Caco-2 (cell line): ENCODE measurements around the gene TLX3. TPM values are rescaled to one million over a fixed set of nuclear protein-coding genes. Genes with fewer than 3 reads are reported as not detected.

ENCODE experiments used
- BruUV-seq: library from RNA; stranded (reverse); fragments of 400-500 nt; replicated peaks from 2 replicates; lab custom pipeline; 2021; lab: Mats Ljungman, UMichigan
- CTCF ChIA-PET: fragments of 300-600 bp; sonication (Branson Sonifier 250); formaldehyde crosslinking; loops from one replicate; lab custom pipeline; 2022; ENCODE audit warnings: antibody characterized with exemption; lab: Charles Lee
- POLR2A ChIA-PET: fragments of 300-600 bp; sonication (Branson Sonifier 250); formaldehyde crosslinking; loops from one replicate; lab custom pipeline; 2022; ENCODE audit warnings: antibody characterized with exemption; lab: Charles Lee
- DNase-seq, 2 experiments: peaks; one replicate each; pipeline versions ENCODE4 v3.0.0 to v3.0.0-alpha.2; 2020 to 2022
- H3K27me3 ChIP-seq: replicated peaks from 2 replicates; pipeline ENCODE4 v1.6.0; 2011; ENCODE audit warnings: low read length; ENCODE audit not compliant: control insufficient read depth, insufficient read depth
- H3K36me3 ChIP-seq: 2 replicates; pipeline ENCODE4 v1.5.1; 2011; ENCODE audit warnings: low read length; ENCODE audit not compliant: control insufficient read depth, insufficient read depth
- H3K4me1 ChIP-seq: fragments of 250-450 bp; sonication (Bioruptor Pico); 2 replicates; pipeline ENCODE4 v1.5.1; 2020; ENCODE audit warnings: mild to moderate bottlenecking
- H3K4me3 ChIP-seq: 2 replicates; pipeline ENCODE4 v1.5.1; 2011; ENCODE audit warnings: low read depth, mild to moderate bottlenecking, control low read depth, low read length
- H3K9me3 ChIP-seq: fragments of 250-450 bp; sonication (Bioruptor Pico); 2 replicates; pipeline ENCODE4 v1.5.1; 2020; ENCODE audit warnings: mild to moderate bottlenecking, moderate library complexity
- H3K27ac Mint-ChIP-seq: one replicate; pipeline ENCODE4 v1.8.0; 2022; ENCODE audit warnings: mixed read lengths; ENCODE audit not compliant: unreplicated experiment
- H3K27me3 Mint-ChIP-seq: one replicate; pipeline ENCODE4 v1.8.0; 2022; ENCODE audit warnings: mixed read lengths; ENCODE audit not compliant: insufficient read depth, unreplicated experiment
- H3K36me3 Mint-ChIP-seq: one replicate; pipeline ENCODE4 v1.8.0; 2022; ENCODE audit warnings: mild to moderate bottlenecking, mixed read lengths; ENCODE audit not compliant: insufficient read depth, unreplicated experiment
- H3K4me1 Mint-ChIP-seq: one replicate; pipeline ENCODE4 v1.8.0; 2022; ENCODE audit warnings: low read depth, mixed read lengths; ENCODE audit not compliant: unreplicated experiment
- H3K4me3 Mint-ChIP-seq: one replicate; pipeline ENCODE4 v1.8.0; 2022; ENCODE audit warnings: mild to moderate bottlenecking, moderate library complexity, mixed read lengths; ENCODE audit not compliant: unreplicated experiment
- H3K9me3 Mint-ChIP-seq: one replicate; pipeline ENCODE4 v1.8.0; 2022; ENCODE audit warnings: mixed read lengths; ENCODE audit not compliant: unreplicated experiment
- intact Hi-C: fragments of 100-400 bp; cut with micrococcal nuclease; formaldehyde crosslinking; loops from one replicate; pipeline ENCODE4 v1.10.0; 2022; ENCODE audit not compliant: unreplicated experiment
- total RNA-seq: library from RNA; stranded (reverse); gene quantifications from 2 replicates; pipeline ENCODE4 v1.2.3, GENCODE V29; 2022
- TF ChIP-seq, protein P1 (sequence below), 2 experiments: fragments of 200-600 bp in 1 of 2; IDR thresholded peaks; 1 replicate in 1 of 2; 2 replicates in 1 of 2; pipeline versions ENCODE4 v1.5.1 to v1.8.0; 2011 to 2022; ENCODE audit warnings: antibody characterized with exemption in 1 of 2, control low read depth in 1 of 2, inconsistent platforms in 1 of 2, low read depth in 1 of 2, low read length in 1 of 2, mild to moderate bottlenecking in 1 of 2, moderate library complexity in 1 of 2; ENCODE audit not compliant: insufficient read depth in 1 of 2, severe bottlenecking in 1 of 2, unreplicated experiment in 1 of 2

The TLX3 gene
- total RNA-seq, 1 experiment from 2014 or later: not detected

DNA sequence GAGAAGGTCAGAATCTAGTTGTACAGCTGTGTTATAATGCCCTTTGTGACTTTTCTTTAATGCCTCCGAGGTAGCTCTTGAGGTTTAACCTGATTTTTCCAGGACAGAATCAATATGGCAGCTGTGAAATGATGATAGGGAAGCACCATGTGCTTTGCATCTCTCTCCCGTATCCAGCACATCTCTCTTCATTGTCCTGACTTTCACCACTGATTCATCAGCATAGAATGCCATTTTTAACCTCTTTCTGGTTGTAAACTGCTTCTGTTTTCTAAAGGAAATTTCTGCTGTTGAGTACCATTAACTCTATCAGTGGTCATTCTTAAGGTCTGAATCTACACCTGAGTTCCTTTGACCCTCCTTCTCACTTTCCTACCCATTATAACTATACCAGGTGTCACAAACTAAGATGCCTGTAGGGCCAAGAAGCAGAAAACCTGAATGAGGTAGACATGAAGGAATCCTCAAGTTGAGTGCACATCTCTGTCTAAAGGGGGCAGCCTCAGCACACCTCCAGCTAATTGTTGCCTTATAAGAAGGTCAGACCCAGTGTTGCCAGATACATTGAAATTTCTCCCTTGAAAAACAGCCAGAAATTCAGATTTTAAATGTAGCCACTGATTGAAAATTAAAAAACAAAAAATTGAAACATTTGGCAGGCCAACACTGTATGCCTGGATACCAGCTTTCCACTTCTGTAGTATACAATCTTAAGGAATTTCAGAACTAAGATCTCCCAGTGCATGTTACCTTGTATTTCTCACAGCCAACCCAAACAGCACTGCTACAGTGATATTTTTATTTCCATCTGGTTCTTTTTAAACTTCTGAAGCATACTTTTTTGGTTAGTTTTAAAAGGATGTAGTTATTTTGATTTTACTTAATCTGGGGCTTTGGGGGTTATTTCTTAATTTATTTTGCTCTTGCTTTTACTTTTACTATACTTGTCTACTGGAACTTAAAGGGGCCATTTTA, 35.8 kb upstream of the TLX3 start:
- Mint-ChIP-seq H3K9me3 (no peaks in the 10 kb centered on the region), H3K27ac (no peak overlapping the region), H3K27me3 (no peaks in the 10 kb centered on the region), H3K4me3 (no peak overlapping the region), H3K4me1 (no peaks in the 10 kb centered on the region), H3K36me3 (no peaks in the 10 kb centered on the region)
- TF ChIP-seq, protein P1, sequence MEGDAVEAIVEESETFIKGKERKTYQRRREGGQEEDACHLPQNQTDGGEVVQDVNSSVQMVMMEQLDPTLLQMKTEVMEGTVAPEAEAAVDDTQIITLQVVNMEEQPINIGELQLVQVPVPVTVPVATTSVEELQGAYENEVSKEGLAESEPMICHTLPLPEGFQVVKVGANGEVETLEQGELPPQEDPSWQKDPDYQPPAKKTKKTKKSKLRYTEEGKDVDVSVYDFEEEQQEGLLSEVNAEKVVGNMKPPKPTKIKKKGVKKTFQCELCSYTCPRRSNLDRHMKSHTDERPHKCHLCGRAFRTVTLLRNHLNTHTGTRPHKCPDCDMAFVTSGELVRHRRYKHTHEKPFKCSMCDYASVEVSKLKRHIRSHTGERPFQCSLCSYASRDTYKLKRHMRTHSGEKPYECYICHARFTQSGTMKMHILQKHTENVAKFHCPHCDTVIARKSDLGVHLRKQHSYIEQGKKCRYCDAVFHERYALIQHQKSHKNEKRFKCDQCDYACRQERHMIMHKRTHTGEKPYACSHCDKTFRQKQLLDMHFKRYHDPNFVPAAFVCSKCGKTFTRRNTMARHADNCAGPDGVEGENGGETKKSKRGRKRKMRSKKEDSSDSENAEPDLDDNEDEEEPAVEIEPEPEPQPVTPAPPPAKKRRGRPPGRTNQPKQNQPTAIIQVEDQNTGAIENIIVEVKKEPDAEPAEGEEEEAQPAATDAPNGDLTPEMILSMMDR (IDR thresholded peaks at IDR 0.05; ENCODE audit: insufficient read depth in 1 of 2, low read depth in 1 of 2, low read length in 1 of 2, severe bottlenecking in 1 of 2, unreplicated experiment in 1 of 2): peak; percentile 68 to 73
- intact Hi-C loops: loop anchor here (1.0 kb wide), 2 partner anchors 64 to 69 kb away; no protein-coding TSS in a partner anchor
- peak; percentile 61 to 64 for DNase-seq
- CTCF ChIA-PET: interaction anchor here (1.1 kb wide), 1 partner anchor 66 kb away, joined by 4 read pairs; no protein-coding TSS in a partner anchor
- Histone ChIP-seq H3K4me1 (no peaks in the 10 kb centered on the region), H3K9me3 (no peaks in the 10 kb centered on the region), H3K36me3 (no peaks in the 10 kb centered on the region), H3K27me3 (no peaks in the 10 kb centered on the region), H3K4me3 (no peak overlapping the region)
- POLR2A ChIA-PET: no interaction called here
- no TSS peak for BruUV-seq

DNA sequence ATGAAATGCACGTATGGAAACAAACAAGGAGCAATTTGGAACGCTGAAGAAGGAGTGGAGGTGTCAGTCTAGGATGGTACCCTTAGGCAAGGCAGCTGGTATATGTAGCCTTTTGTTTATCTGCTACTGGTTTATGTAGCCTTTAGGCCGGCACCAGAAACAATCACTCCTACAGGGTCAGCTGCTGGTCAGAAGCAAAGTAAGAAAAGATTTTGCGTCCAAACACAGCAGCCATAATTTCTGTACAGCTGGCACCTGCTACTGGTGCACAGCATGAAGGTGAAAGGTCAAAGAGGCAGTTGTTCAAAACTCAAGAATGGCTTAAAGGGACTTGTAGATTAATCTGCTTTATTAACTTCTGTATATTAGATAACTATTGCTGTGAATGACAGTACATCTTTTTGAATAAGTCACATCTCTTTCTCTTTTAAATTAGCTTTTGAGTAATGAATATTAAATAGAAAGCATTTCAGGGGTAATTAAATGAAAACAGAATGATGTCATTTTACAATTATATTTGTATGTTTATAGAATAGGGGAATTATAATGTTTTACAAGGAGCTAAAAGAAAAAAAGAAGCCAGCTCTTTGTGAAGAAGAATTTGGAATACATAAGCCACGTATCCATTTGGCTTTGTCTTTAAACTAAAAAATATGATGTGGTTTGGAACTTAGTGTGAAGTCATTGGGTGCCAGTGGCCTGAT, 33.1 kb upstream of the TLX3 start:
- Mint-ChIP-seq H3K27me3 (no peaks in the 10 kb centered on the region), H3K4me3 (no peak overlapping the region), H3K4me1 (no peaks in the 10 kb centered on the region), H3K36me3 (no peaks in the 10 kb centered on the region), H3K9me3 (no peaks in the 10 kb centered on the region), H3K27ac (no peak overlapping the region)
- Histone ChIP-seq H3K4me1 (no peaks in the 10 kb centered on the region), H3K27me3 (no peaks in the 10 kb centered on the region; the same call in 1 of the 2 replicates), H3K36me3 (no peaks in the 10 kb centered on the region; the same call in 1 of the 2 replicates), H3K9me3 (no peaks in the 10 kb centered on the region), H3K4me3 (no peak overlapping the region)
- BruUV-seq: no TSS peak
- intact Hi-C loops: no loop called here
- ChIA-PET CTCF (no interaction called here), POLR2A (no interaction called here)
- DNase-seq: no peak
- TF ChIP-seq, protein P1 (IDR thresholded peaks at IDR 0.05; ENCODE audit: insufficient read depth in 1 of 2, low read depth in 1 of 2, low read length in 1 of 2, severe bottlenecking in 1 of 2, unreplicated experiment in 1 of 2): no peak

DNA sequence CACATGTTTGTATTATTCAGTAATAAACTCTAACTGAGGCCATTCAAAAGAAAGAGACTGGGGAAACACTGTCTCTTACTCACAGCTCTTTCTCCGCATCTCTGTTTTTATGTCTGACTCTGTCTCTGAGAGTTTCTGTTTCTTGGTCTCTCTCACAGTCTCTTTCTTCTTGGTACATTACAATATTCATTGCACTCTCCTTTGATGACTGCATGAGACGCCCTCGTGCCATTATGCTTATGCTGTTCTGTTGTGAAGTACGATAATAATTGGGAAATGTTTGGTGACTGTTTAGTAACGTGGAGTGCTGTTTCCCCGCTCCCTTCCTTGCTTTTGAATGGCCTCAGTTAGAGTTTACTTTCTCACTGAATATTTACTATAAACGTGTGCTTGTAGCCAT, 25.3 kb upstream of the TLX3 start:
- Histone ChIP-seq H3K9me3 (no peaks in the 10 kb centered on the region), H3K27me3 (no peaks in the 10 kb centered on the region; the same call in 1 of the 2 replicates), H3K4me1 (no peaks in the 10 kb centered on the region), H3K4me3 (no peak overlapping the region), H3K36me3 (no peaks in the 10 kb centered on the region)
- no peak overlapping the region for H3K4me3 Mint-ChIP-seq
- no peaks in the 10 kb centered on the region for H3K4me1 Mint-ChIP-seq
- no peaks in the 10 kb centered on the region for H3K36me3 Mint-ChIP-seq
- DNase-seq: no peak
- ChIA-PET CTCF (no interaction called here), POLR2A (no interaction called here)
- no TSS peak for BruUV-seq
- no peaks in the 10 kb centered on the region for H3K9me3 Mint-ChIP-seq
- intact Hi-C loops: no loop called here
- no peaks in the 10 kb centered on the region for H3K27me3 Mint-ChIP-seq
- no peak overlapping the region for H3K27ac Mint-ChIP-seq
- TF ChIP-seq, protein P1 (IDR thresholded peaks at IDR 0.05; ENCODE audit: insufficient read depth in 1 of 2, low read depth in 1 of 2, low read length in 1 of 2, severe bottlenecking in 1 of 2, unreplicated experiment in 1 of 2): no peak
